ENCODE measurements around the gene SLC25A47.

Gene SLC25A47

DNA sequence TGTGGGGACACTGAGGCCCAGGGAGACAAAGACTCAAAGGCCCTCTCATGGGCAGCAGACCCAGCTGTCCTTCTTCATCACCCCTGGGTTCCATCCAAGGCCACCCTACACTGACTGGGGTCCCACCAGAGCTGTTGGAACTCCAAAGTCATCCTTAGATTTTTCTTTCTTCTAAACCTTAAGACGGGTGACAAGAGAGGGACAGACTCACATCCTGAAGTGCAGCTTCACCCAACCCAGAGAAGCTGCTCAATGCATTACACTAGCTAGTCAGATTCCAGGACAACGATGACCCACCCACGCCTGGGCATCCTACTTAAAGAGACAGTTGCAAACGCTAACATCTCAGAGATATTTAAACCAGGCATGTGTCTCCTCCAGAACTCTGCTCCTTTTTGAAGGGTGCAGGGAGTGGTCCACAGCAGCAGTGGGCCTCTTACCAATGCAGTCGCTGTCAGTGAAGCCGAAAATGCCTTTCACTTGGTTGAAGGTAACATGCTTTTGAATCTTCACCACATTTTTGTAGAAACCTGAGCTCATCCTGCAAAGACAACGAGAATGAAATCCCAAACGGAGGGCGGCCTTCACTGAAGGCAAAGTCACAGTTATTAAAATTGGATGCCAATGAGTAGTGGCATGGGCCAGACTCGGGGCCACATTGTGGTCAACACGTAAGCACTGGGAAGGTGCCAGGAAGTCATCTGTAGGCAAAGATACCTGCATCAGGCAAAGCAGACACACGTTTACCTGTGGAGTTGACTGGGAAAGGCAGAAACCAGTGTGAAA, 23.4 kb downstream of the SLC25A47 start:
- no peak overlapping the region for H3K27ac ChIP-seq (ENCODE audit: low read depth, low read length, poor library complexity, severe bottlenecking)
- H3F3A ChIP-seq (ENCODE audit: insufficient read depth, low read length): no peaks in the 10 kb centered on the region
- no peaks in the 10 kb centered on the region for H3K9me2 ChIP-seq (ENCODE audit: low read depth, low read length)
- H3K4me3 ChIP-seq (ENCODE audit: low read depth, low read length, poor library complexity, severe bottlenecking): no peak overlapping the region
- peaks cover 4% of the 10 kb centered on the region for H3K4me1 ChIP-seq (ENCODE audit: insufficient read depth, low read length, severe bottlenecking)
- H3K9ac ChIP-seq (ENCODE audit: low read length): no peak overlapping the region
- H3K4me2 ChIP-seq (ENCODE audit: low read length): no peak overlapping the region
- no peak overlapping the region for H2AFZ ChIP-seq (ENCODE audit: low read length)
- no peaks in the 10 kb centered on the region for H4K20me1 ChIP-seq (ENCODE audit: insufficient read depth, low read length)
- no peaks in the 10 kb centered on the region for H3K79me2 ChIP-seq (ENCODE audit: insufficient read depth, low read length)
- TF ChIP-seq, protein P1, sequence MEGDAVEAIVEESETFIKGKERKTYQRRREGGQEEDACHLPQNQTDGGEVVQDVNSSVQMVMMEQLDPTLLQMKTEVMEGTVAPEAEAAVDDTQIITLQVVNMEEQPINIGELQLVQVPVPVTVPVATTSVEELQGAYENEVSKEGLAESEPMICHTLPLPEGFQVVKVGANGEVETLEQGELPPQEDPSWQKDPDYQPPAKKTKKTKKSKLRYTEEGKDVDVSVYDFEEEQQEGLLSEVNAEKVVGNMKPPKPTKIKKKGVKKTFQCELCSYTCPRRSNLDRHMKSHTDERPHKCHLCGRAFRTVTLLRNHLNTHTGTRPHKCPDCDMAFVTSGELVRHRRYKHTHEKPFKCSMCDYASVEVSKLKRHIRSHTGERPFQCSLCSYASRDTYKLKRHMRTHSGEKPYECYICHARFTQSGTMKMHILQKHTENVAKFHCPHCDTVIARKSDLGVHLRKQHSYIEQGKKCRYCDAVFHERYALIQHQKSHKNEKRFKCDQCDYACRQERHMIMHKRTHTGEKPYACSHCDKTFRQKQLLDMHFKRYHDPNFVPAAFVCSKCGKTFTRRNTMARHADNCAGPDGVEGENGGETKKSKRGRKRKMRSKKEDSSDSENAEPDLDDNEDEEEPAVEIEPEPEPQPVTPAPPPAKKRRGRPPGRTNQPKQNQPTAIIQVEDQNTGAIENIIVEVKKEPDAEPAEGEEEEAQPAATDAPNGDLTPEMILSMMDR (IDR thresholded peaks at IDR 0.05; ENCODE audit: low read length): no peak
- TF ChIP-seq EZH2 (IDR thresholded peaks at IDR 0.05; ENCODE audit: borderline replicate concordance, low read length): no peak
- H3K9me3 ChIP-seq (ENCODE audit: low read length): no peaks in the 10 kb centered on the region
- H3K27me3 ChIP-seq (ENCODE audit: insufficient read depth, low read length): no peaks in the 10 kb centered on the region
- H3K36me3 ChIP-seq (ENCODE audit: insufficient read depth, low read length): peaks cover 9% of the 10 kb centered on the region; the same call in 1 of the 2 replicates

DNA sequence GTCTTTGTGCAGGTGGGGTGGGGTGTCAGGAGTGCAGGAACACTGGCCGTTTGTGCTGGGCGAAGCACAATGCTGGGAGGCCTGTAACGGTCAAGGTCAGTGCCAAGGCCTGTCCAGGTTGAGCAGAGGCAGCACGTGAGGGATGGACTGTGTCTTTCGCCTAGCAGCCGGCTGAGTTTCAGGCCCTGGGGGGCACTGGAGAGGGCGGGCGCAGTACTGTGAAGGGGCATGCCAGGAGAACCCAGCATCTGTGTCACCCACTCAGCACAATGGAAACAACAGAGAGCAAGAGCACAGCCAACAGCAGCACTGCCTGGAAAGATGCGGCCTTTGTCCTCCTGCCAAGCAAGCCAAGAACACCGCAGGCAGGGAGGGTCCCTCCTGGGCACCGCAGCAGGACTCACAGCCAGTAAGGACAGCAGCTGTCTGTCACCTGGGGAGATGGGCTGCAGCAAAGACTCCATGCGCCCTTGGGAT, 25.2 kb downstream of the SLC25A47 start:
- H3K9me2 ChIP-seq (ENCODE audit: low read depth, low read length): no peaks in the 10 kb centered on the region
- no peak overlapping the region for H3K27ac ChIP-seq (ENCODE audit: low read depth, low read length, poor library complexity, severe bottlenecking)
- no peak overlapping the region for H3K9ac ChIP-seq (ENCODE audit: low read length)
- H2AFZ ChIP-seq (ENCODE audit: low read length): no peak overlapping the region
- no peaks in the 10 kb centered on the region for H4K20me1 ChIP-seq (ENCODE audit: insufficient read depth, low read length)
- H3K4me2 ChIP-seq (ENCODE audit: low read length): no peak overlapping the region
- H3K4me1 ChIP-seq (ENCODE audit: insufficient read depth, low read length, severe bottlenecking): no peaks in the 10 kb centered on the region
- peaks cover 20% of the 10 kb centered on the region; the same call in 1 of the 2 replicates for H3K36me3 ChIP-seq (ENCODE audit: insufficient read depth, low read length)
- H3K9me3 ChIP-seq (ENCODE audit: low read length): no peaks in the 10 kb centered on the region
- H3K27me3 ChIP-seq (ENCODE audit: insufficient read depth, low read length): no peaks in the 10 kb centered on the region
- H3K4me3 ChIP-seq (ENCODE audit: low read depth, low read length, poor library complexity, severe bottlenecking): no peak overlapping the region
- no peaks in the 10 kb centered on the region for H3F3A ChIP-seq (ENCODE audit: insufficient read depth, low read length)
- TF ChIP-seq, protein P1 (IDR thresholded peaks at IDR 0.05; ENCODE audit: low read length): no peak
- no peak for TF ChIP-seq EZH2 (IDR thresholded peaks at IDR 0.05; ENCODE audit: borderline replicate concordance, low read length)
- H3K79me2 ChIP-seq (ENCODE audit: insufficient read depth, low read length): no peaks in the 10 kb centered on the region

DNA sequence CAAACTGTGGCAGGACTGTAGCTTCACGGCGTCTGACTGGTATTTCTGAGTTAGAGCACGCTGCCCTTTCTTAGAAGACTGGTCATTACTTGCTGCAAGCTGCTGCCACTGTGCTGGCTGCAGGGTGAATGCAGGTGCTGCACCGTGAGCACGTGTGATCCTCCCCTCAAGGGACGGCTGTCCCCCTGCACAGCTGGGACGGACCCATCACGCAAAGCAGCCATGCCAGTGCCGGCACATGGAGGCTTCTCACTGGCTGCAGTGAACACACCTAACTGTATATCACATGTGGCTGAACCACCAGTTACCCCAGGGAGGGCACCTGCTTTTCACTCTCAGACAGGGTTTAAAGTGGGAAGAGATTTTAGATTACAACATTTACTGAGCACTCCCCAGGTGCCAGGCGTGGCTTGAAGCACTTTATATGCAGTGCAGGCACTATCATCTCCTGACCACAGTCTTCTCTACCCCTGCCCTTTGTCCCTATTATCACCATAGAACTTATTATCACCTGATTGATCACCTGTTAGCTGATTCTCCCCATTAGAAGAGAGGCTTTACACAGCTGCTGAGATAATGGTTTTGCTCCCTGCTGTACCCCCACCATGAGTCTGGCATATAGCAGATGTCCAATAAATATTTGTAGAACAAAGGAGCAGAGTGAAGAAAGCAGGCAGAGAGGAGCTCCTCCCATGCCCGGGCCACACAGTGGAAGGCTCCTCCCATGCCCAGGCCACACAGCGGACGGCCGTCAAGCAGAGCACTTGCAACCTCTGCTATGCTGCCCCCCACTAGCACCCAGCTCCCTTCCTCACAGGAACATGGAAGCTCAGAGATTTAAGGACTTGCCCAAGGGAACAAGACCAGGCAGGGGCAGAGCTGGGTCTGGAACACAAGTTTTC, 25.9 kb downstream of the SLC25A47 start:
- no peaks in the 10 kb centered on the region for H3K27me3 ChIP-seq (ENCODE audit: insufficient read depth, low read length)
- H3K9me2 ChIP-seq (ENCODE audit: low read depth, low read length): no peaks in the 10 kb centered on the region
- no peaks in the 10 kb centered on the region for H3K79me2 ChIP-seq (ENCODE audit: insufficient read depth, low read length)
- H3K4me3 ChIP-seq (ENCODE audit: low read depth, low read length, poor library complexity, severe bottlenecking): no peak overlapping the region
- H4K20me1 ChIP-seq (ENCODE audit: insufficient read depth, low read length): no peaks in the 10 kb centered on the region
- no peaks in the 10 kb centered on the region for H3K9me3 ChIP-seq (ENCODE audit: low read length)
- H2AFZ ChIP-seq (ENCODE audit: low read length): no peak overlapping the region
- TF ChIP-seq, protein P1 (IDR thresholded peaks at IDR 0.05; ENCODE audit: low read length): no peak
- TF ChIP-seq EZH2 (IDR thresholded peaks at IDR 0.05; ENCODE audit: borderline replicate concordance, low read length): no peak
- no peak overlapping the region for H3K4me2 ChIP-seq (ENCODE audit: low read length)
- no peaks in the 10 kb centered on the region for H3K4me1 ChIP-seq (ENCODE audit: insufficient read depth, low read length, severe bottlenecking)
- no peaks in the 10 kb centered on the region for H3F3A ChIP-seq (ENCODE audit: insufficient read depth, low read length)
- H3K36me3 ChIP-seq (ENCODE audit: insufficient read depth, low read length): peaks cover 27% of the 10 kb centered on the region; the same call in 1 of the 2 replicates
- no peak overlapping the region for H3K9ac ChIP-seq (ENCODE audit: low read length)
- H3K27ac ChIP-seq (ENCODE audit: low read depth, low read length, poor library complexity, severe bottlenecking): no peak overlapping the region
